T-helper 17 cell (primary cell): ENCODE data around the gene CCDC187. TPM values are rescaled to one million over a fixed set of nuclear protein-coding genes. Genes with fewer than 3 reads are reported as not detected.

Experiments
- ATAC-seq: fragments of 150-1000 bp; cut with Tn5 transposase; 2 replicates; pipeline ENCODE4 v1.10.0; 2021; ENCODE audit warnings: mild to moderate bottlenecking, moderate library complexity
- DNase-seq, 3 donors: peaks; one replicate each; pipeline versions ENCODE4 v3.0.0 to v3.0.0-alpha.2; 2020 to 2021
- H3K9me3 ChIP-seq: one replicate; pipeline ENCODE4 v1.7.0; 2013; ENCODE audit warnings: low read length, mild to moderate bottlenecking; ENCODE audit not compliant: control insufficient read depth, poor library complexity, severe bottlenecking
- H3K27ac Mint-ChIP-seq: one replicate; pipeline ENCODE4 v1.8.0; 2022; ENCODE audit warnings: mild to moderate bottlenecking, moderate library complexity, mixed read lengths
- H3K27me3 Mint-ChIP-seq: one replicate; pipeline ENCODE4 v1.8.0; 2022; ENCODE audit warnings: mixed read lengths
- H3K36me3 Mint-ChIP-seq: one replicate; pipeline ENCODE4 v1.8.0; 2022; ENCODE audit warnings: low read depth, mixed read lengths
- H3K4me1 Mint-ChIP-seq: one replicate; pipeline ENCODE4 v1.8.0; 2022; ENCODE audit warnings: mild to moderate bottlenecking, mixed read lengths
- H3K4me3 Mint-ChIP-seq: one replicate; pipeline ENCODE4 v1.8.0; 2022; ENCODE audit warnings: mild to moderate bottlenecking, moderate library complexity, mixed read lengths
- total RNA-seq, 4 donors: library from RNA in 2 of 4; stranded (reverse) in 2 of 4; gene quantifications; one replicate each; pipeline ENCODE4 v1.2.3 and lab custom pipeline; 2022 to 2026

The CCDC187 gene
- total RNA-seq, 2 donors from 2014 or later: 0.12 TPM; not detected in 1

DNA sequence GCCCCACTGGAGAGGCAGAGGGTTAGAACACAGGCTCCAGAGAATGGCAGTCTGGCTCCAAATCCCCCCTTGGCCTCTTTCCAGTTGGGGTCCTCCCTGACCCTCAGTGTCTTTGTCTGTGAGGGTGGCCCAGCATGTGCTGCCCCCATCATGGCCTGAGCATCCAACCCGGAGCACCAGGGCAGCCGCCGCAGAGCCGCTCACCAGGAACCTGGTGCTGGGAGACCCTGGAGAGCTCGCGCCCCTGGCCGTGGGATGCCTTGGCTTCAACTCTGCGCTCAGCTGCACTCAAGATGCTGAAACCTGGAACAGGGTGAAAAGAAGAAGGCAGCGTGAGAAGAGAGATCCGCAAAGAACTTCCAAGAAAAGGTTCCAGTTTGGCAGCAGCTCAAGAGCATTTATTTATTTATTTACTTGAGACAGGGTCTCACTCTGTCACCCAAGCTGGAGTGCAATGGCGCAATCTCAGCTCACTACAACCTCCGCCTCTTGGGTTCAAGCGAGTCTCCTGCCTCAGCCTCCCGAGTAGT is 3.8 kb downstream of the CCDC187 start:
- ATAC-seq (no peak), DNase-seq (no peak)
- H3K9me3 ChIP-seq: no peaks in the 10 kb centered on the region
- no peaks in the 10 kb centered on the region for H3K36me3 Mint-ChIP-seq
- H3K27me3 Mint-ChIP-seq: peaks cover 6% of the 10 kb centered on the region
- no peaks in the 10 kb centered on the region for H3K4me1 Mint-ChIP-seq
- H3K27ac Mint-ChIP-seq: no peak overlapping the region
- no peak overlapping the region for H3K4me3 Mint-ChIP-seq

DNA sequence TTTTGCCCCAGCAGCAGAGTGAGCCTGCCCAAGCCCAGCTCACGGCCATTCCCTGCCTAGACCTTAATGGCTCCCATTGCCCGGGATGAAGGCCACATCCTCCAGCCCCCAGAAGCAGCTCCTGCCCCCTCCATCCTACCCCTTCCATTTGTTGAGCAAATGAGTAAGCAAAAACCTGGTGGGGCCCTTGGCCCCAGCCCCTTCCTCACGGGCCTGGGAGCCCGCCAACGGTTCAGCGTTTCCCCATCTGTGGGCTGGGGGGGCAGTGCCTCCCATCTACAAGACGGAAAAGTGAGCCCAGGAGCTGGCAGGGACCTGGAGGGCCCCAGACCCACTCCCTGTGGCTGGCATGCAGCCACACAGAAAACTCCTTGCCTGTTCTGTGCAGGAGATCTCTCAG is 4.4 kb downstream of the CCDC187 start:
- Mint-ChIP-seq H3K4me1 (no peaks in the 10 kb centered on the region), H3K4me3 (no peak overlapping the region), H3K36me3 (no peaks in the 10 kb centered on the region), H3K27ac (no peak overlapping the region), H3K27me3 (peaks cover 6% of the 10 kb centered on the region)
- no peak for ATAC-seq
- no peak for DNase-seq
- H3K9me3 ChIP-seq: no peaks in the 10 kb centered on the region

DNA sequence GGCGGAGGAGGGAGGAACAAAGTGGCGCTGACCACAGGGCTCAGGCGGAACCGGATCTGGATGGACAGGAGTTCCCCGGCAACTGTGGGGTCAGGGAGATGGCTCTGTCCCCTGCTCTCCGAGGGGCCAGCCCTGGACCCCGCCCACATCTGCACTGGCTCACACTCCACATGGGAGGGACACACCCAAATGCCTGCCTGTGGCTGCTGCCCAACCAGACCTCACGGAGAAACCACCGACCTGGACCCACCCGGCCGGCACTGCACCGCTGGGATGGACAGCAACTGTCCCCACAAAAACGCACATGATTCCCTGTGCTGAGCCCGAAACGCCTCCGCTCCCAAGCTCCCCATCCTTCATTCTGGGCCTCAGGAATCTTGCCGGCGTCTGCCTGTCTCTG is 4.8 kb downstream of the CCDC187 start:
- no peak overlapping the region for H3K27ac Mint-ChIP-seq
- H3K4me3 Mint-ChIP-seq: no peak overlapping the region
- DNase-seq (no peak), ATAC-seq (no peak)
- H3K4me1 Mint-ChIP-seq: no peaks in the 10 kb centered on the region
- no peaks in the 10 kb centered on the region for H3K9me3 ChIP-seq
- H3K27me3 Mint-ChIP-seq: peaks cover 6% of the 10 kb centered on the region
- H3K36me3 Mint-ChIP-seq: no peaks in the 10 kb centered on the region

DNA sequence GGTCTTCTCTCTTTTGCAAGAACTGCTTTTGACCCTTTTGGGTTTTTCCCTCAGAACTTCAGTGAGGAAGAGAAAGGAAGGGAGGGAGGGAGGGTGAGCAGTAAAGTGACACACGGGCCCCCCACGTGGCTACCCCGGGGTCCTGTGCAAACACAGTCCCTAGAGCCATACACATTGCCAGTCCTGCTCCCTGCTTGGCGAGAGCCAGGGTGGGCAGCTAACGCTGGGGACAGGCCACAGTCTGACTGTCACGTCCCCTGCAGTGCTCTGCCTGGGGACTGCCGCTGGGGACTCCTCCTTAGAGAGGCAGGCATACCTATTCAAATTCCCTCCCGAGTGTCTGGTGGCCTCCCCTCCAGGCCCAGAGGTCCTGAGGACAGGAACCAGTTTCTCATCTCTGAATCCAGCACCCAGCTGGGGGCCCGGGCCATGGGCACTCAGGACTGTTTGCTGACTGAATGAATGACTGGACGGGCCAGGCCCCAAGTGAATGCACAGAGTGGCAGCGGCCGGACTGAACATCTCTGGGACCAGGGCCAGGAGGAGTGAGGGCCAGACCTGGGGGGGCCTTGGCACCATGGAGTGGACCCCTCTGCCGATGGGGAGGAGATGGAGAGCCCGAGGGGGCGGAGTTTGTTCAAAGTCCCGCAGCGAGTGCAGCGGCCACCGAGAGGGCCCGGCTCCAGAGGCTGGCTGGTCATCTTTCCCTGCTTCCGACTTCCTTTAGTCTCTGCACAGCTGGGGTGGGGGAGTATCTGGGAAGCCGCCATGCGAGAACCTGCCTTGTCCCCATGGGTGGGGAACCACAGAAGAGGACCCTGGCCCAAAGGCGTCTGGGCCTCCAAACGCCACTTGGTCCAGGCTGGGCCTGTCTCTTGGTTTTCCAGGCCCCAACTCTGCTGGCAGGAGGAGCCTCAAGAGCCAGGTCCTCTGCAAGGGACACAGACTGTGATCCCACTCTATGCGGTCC is 5.8 kb downstream of the CCDC187 start:
- H3K27ac Mint-ChIP-seq: no peak overlapping the region
- DNase-seq: no peak
- no peaks in the 10 kb centered on the region for H3K36me3 Mint-ChIP-seq
- H3K4me1 Mint-ChIP-seq: no peaks in the 10 kb centered on the region
- H3K9me3 ChIP-seq: no peaks in the 10 kb centered on the region
- H3K4me3 Mint-ChIP-seq: no peak overlapping the region
- no peak for ATAC-seq
- H3K27me3 Mint-ChIP-seq: peaks cover 6% of the 10 kb centered on the region

DNA sequence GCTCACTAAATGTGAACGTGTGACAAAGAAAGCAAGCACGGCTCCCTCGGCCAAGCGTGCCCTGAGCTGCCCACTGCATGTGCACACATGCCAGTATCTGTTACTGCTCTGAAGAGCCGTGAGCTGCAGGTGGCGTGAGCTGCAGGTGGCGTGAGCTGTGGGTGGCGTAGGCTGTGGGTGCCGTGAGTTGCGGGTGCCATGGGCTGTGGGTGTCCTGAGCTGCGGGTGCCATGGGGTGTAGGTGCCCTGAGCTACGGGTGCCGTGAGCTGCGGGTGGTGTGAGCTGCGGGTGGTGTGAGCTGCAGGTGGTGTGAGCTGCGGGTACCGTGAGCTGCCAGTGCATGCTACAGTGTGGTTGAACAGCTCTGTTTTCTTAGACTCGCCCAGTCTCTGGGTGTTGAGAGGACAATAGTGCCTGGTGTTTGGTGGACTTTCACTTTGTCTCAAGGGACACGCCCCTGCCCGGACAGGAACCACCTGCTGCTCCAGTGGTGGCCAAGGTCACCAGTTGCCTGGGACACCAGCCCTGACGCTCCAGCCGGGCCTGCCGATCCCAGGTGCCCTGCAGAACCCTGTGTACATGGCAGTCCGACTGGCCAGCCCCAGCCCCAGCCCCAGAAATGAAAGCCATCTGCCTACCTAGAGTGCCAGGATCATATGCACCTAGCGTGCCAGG is 6.7 kb downstream of the CCDC187 start:
- ATAC-seq: no peak
- Mint-ChIP-seq H3K4me1 (no peaks in the 10 kb centered on the region), H3K27me3 (peaks cover 6% of the 10 kb centered on the region), H3K36me3 (no peaks in the 10 kb centered on the region), H3K4me3 (no peak overlapping the region), H3K27ac (no peak overlapping the region)
- DNase-seq: no peak
- no peaks in the 10 kb centered on the region for H3K9me3 ChIP-seq

DNA sequence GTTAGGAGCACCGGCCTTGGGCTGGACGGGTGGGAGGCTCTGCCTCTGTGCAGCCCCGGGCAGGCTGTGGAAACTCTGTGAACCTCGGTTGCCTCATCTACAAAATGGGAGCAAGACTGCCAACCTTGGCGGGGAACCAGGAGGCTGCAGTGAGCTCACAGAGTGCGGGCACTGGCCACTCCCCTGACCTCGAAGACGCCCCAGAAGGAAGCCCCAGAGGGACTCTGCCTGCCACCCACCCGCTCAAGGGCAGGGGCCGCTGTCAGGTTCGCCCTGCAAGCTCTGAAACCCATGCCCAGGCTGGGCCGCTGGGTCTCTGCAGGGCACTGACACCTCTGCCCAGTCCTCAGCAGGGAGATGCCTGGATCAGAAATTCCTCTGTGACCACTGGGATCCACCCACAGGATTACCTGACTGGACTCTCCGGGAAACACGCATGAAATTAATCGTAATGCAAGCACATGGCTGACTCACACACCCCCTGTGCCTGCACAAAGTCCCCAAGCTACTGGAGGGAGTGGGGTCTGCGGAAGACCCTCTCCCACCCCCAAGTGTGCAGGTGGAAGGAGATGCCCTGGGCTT is 7.4 kb downstream of the CCDC187 start:
- Mint-ChIP-seq H3K36me3 (no peaks in the 10 kb centered on the region), H3K4me3 (no peak overlapping the region), H3K4me1 (no peaks in the 10 kb centered on the region), H3K27me3 (peaks cover 6% of the 10 kb centered on the region), H3K27ac (no peak overlapping the region)
- no peak for DNase-seq
- H3K9me3 ChIP-seq: no peaks in the 10 kb centered on the region
- ATAC-seq: no peak

DNA sequence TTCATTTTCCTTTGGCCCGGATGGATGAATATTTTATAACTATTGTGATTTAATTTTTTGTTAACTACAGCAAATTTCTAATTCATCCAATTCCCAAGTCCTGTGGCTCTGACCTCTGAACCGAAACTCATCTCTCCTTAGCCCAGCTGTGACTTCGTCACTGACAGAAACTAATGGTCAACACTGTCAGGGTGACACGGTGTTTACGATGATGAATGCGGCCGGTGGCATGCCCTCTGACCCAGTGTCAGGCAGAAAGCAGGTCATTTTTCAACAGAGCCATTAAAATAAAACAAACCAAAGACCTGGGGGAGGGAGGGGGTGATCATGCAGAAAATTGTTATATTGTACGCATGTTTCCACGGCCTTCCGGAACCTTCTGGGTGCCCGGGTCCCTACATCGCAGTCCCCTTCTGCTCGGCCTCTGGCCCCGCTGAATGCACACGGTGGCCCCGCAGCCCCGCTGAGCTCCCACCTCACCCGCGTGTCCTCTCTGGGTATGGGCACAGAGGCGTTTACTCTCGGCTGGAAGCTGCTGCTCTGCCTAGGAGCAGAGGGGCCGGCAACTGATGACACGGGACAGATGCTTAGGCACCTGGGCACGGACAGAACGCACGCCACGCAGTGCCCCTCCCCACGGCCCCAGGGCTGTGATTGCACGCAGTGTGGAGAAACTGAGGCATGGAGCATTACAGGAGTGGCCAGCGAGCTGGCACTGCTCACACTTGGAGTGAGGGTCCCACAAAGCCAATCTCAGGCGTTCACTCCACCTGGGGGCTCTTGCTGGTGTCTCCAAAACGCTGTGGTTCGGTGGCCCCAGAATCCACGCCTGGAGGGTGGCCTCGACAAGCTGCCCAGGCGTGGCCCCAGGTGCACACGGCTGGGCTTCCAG is 8.1 kb downstream of the CCDC187 start:
- DNase-seq: no peak
- H3K27ac Mint-ChIP-seq: no peak overlapping the region
- H3K9me3 ChIP-seq: no peaks in the 10 kb centered on the region
- ATAC-seq: no peak
- H3K36me3 Mint-ChIP-seq: no peaks in the 10 kb centered on the region
- no peak overlapping the region for H3K4me3 Mint-ChIP-seq
- H3K4me1 Mint-ChIP-seq: no peaks in the 10 kb centered on the region
- peaks cover 6% of the 10 kb centered on the region for H3K27me3 Mint-ChIP-seq

DNA sequence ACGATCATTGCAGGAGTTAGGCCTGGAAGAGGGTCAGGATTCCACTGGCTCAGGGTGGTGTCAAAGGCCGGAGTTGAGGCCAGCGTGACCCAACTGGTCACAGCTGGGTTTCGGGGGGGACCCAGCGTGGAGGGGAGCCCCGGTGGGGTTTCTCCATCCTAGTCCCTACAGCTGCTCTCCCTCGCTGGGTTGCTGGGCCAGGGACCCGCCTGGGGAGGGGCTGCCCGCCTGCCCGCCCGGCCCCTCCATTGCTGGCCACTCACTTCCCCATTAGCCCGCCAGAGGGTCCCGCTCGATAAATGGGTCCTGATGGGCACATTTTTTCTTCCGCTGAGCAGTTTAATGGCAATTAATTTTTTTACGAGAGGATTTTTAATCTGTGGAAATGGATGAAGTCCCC is 8.8 kb downstream of the CCDC187 start:
- ATAC-seq (no peak), DNase-seq (no peak)
- Mint-ChIP-seq H3K4me1 (no peaks in the 10 kb centered on the region), H3K36me3 (no peaks in the 10 kb centered on the region), H3K27me3 (peaks cover 6% of the 10 kb centered on the region), H3K27ac (no peak overlapping the region), H3K4me3 (no peak overlapping the region)
- H3K9me3 ChIP-seq: no peaks in the 10 kb centered on the region

DNA sequence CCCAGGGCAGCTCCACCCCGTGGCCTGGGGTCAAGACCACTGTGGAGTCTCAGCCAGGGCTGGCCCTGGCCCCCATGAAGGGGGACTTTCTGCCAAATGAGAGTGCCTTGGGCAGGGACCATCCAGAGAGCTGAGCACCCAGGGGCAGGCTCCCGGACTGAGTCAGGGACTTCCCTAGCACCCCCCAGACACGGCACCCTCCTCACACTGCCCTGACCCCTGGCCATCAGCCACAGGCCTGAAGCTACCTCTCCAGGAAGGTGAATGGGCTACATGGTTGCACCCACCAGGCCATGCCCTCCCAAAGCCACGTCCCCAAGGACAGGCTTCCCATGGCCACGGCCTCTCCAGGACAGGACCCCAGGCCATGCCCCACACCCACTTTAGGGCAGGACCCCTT is 9.5 kb downstream of the CCDC187 start:
- ATAC-seq (no peak), DNase-seq (no peak)
- Mint-ChIP-seq H3K36me3 (no peaks in the 10 kb centered on the region), H3K27me3 (peaks cover 6% of the 10 kb centered on the region), H3K4me1 (no peaks in the 10 kb centered on the region), H3K27ac (no peak overlapping the region), H3K4me3 (no peak overlapping the region)
- H3K9me3 ChIP-seq: no peaks in the 10 kb centered on the region

DNA sequence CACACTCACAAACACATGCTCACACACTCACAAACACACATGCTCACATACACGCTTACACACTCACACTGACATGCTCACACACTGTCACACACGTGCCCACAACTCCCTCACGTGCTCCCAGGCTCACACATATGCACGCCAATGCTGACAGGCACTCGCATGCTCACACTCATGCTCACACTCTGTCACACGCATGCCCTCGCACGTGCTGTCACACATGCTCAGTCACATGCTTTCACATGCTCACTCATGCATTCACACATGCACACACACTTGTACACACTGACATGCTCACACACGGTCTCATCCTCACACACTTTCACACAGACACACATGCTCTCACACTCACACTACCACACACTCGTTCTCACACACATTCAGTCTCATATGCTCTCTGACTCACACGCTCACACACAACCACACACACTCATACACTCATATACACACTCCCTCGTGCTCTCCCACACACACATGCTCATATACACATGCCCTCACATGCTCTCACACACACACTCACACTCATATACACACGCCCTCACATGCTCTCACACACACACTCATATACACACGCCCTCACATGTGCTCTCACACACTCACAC is 10.3 kb downstream of the CCDC187 start:
- Mint-ChIP-seq H3K36me3 (no peaks in the 10 kb centered on the region), H3K4me3 (no peak overlapping the region), H3K27me3 (peaks cover 4% of the 10 kb centered on the region), H3K4me1 (no peaks in the 10 kb centered on the region), H3K27ac (no peak overlapping the region)
- H3K9me3 ChIP-seq: no peaks in the 10 kb centered on the region
- ATAC-seq (no peak), DNase-seq (no peak)

DNA sequence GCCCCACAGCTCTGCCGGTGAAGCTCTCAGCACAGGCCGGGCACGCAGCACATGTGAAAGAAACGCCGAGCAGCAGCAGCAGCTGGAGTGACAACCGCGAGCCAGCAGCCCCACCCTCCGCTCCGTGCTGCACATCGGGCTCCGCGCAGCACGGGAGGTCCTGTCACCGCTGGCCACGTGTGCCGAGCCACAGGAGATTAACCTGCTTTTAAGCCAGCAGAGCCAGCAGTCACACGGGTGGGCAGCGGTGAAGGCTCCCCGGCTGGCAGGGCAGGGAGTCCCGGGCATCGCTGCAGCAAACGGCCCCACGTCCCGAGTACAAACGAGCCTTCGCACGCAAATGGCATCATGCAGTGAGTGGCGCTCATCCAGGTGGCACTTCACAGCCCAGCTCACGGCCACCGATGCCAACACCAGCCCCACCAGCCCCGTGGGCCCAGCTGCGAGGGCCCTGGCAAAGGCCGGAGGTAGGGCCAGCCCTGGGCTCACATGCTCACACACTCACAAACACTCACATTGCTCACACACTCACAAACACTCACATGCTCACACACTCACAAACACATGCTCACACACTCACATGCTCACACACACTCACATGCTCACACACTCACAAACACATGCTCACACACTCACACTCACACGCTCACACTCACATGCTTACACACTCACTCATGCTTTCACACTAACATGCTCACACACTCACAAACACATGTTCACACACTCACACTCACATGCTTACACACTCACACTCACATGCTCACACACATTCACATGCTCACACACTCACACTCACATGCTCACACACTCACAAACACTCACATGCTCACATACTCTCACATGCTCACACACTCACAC is 11.1 kb downstream of the CCDC187 start:
- no peaks in the 10 kb centered on the region for H3K9me3 ChIP-seq
- ATAC-seq (no peak), DNase-seq (no peak)
- no peak overlapping the region for H3K4me3 Mint-ChIP-seq
- H3K27ac Mint-ChIP-seq: no peak overlapping the region
- no peaks in the 10 kb centered on the region for H3K36me3 Mint-ChIP-seq
- H3K27me3 Mint-ChIP-seq: no peaks in the 10 kb centered on the region
- no peaks in the 10 kb centered on the region for H3K4me1 Mint-ChIP-seq
